SK-N-MC (cell line): ENCODE measurements around the gene SENP8.

Source experiments
- EZH2 ChIP-seq: fragments of 200-600 bp; sonication (generic); IDR thresholded peaks from one replicate; pipeline ENCODE4 v1.6.1; 2017; ENCODE audit warnings: antibody characterized with exemption
- FOXP2 ChIP-seq: optimal IDR thresholded peaks from 2 replicates; pipeline ENCODE3; 2011; ENCODE audit warnings: mild to moderate bottlenecking, moderate library complexity; ENCODE audit not compliant: insufficient read depth; ENCODE audit errors: extremely low read length, control extremely low read depth
- POLR2AphosphoS5 ChIP-seq: IDR thresholded peaks from 2 replicates; pipeline ENCODE4 v1.6.1; 2012; ENCODE audit warnings: mild to moderate bottlenecking, low read depth, low read length, borderline replicate concordance

GRCh38 chr15:72179950-72180581 is 61.9 kb downstream of the SENP8 start:
- TF ChIP-seq POLR2AphosphoS5 (no peak), EZH2 (no peak), FOXP2 (no peak)
